ENCODE data around the gene ELOVL4. TPM values are rescaled to one million over a fixed set of nuclear protein-coding genes. Genes with fewer than 3 reads are reported as not detected.

The ELOVL4 gene
- total RNA-seq, 2 experiments from 2014 or later, result 0.55 to 0.74 TPM

DNA sequence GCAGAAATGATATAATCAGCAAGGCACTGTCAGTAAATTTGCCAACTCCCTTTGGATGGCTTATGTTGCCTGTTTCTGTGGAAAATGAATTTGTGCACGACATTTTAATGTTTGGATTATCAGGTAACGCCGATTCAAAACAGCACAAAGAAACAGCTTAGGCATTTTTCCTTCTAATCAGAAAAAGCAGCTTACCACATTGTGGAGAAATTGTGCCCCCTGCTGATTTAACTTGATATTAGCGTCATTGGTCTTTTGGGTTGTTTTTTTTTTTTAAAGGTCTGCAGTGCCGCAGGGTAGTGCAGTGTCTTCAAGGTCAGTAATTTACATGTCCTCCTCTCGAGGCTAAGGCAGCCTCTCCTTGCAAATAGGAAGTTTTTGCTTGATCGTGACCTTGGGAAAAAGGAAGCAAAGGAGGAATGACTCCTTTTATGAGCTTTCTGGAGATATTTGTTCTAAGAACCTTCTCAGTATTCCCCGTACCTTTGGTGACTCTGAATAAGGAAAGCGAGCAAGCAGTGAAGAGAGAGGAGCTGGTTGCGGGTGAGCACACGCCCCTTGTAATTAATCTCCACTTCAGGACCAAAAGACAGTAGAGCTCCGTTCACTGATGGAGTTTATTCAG lies 79.1 kb downstream of the ELOVL4 start:
- H3K27me3 Mint-ChIP-seq (ENCODE audit: low read depth), result peaks cover 14% of the 10 kb centered on the region
- H3K4me1 Mint-ChIP-seq (ENCODE audit: low read depth), result peaks cover 11% of the 10 kb centered on the region
- CTCF ChIA-PET, result interaction anchor here (0.8 to 4.9 kb wide), 16 partner anchors 19 to 346 kb away, joined by 3 to 37 read pairs (median 4); partner anchors contain the start of gene TTK
- H3K36me3 Mint-ChIP-seq (ENCODE audit: low read depth), result no peaks in the 10 kb centered on the region
- POLR2A ChIA-PET, result no interaction called here
- no peak overlapping the region for H3K4me3 Mint-ChIP-seq
- peak; percentile 64 for DNase-seq
- H3K27ac Mint-ChIP-seq, result no peak overlapping the region
- no peak for ATAC-seq
- H3K9me3 Mint-ChIP-seq (ENCODE audit: insufficient read depth), result no peaks in the 10 kb centered on the region

Other genes with a start within 250 kb of the ELOVL4 start
- 10 to 100 TPM; 40.9 to 47.8 TPM for gene TTK, start 57.1 kb upstream of the ELOVL4 start, total RNA-seq
- gene BCKDHB, start 159.1 kb upstream of the ELOVL4 start, total RNA-seq, result 10 to 100 TPM; 19.9 to 21.9 TPM

Data from activated CD8-positive, alpha-beta T cell treated with anti-CD3 and anti-CD28 coated beads, Interleukin-2, amount 10 ng/mL, durations not matched to agents 7 days and 5 days (primary cell).